ENCODE results near the gene NPL.

Gene NPL

DNA sequence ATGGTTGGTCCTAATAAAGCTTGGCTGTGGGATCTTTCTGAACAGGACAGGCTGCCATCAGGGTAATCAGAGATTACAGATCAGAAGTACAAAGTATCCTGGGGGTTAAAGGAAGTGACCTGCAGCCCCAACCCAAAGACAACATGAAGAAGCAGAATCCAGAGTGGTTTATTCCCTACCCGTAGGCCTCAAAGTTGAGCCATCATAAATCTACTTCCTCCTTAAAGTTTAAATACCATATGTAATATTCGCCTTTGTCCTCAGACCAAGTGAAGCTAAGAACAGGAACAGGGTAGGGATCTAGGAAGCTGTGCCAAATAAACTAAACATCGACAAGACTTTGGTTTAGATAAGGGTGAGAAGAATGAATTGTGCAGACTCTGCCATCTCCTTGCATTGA is 33.6 kb downstream of the NPL start:
- intact Hi-C loops (cut with DNase I; ENCODE audit: low total_unique reads), result no loop called here
- Histone ChIP-seq H3K36me3 (peaks cover 1 to 8% (median 7%) of the 10 kb centered on the region in 3 donors), H3K27me3 (no peaks in the 10 kb centered on the region)

DNA sequence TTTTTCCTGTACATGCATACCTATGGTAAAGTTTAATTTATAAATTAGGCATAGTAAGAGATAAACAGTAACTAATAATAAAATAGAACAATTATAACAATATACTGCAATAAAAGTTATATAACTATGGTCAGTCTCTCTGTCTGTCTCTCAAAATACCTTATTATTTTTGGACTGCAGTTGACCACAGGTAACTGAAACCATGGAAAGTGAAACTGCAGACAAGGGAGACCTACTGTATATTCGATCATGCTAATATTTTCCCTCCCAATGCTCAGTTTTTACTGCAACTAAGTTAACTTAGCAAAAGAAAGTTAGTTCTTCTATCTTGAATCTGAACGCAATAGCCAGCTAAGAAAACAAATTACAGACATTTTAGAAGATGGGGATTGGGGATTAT is 37.3 kb downstream of the NPL start:
- H3K27ac ChIP-seq, result no peak overlapping the region
- intact Hi-C loops (cut with DNase I; ENCODE audit: low total_unique reads), result no loop called here
- H3K4me1 ChIP-seq, result no peaks in the 10 kb centered on the region
- H3K9me3 ChIP-seq, result no peaks in the 10 kb centered on the region
- TF ChIP-seq, protein P1, sequence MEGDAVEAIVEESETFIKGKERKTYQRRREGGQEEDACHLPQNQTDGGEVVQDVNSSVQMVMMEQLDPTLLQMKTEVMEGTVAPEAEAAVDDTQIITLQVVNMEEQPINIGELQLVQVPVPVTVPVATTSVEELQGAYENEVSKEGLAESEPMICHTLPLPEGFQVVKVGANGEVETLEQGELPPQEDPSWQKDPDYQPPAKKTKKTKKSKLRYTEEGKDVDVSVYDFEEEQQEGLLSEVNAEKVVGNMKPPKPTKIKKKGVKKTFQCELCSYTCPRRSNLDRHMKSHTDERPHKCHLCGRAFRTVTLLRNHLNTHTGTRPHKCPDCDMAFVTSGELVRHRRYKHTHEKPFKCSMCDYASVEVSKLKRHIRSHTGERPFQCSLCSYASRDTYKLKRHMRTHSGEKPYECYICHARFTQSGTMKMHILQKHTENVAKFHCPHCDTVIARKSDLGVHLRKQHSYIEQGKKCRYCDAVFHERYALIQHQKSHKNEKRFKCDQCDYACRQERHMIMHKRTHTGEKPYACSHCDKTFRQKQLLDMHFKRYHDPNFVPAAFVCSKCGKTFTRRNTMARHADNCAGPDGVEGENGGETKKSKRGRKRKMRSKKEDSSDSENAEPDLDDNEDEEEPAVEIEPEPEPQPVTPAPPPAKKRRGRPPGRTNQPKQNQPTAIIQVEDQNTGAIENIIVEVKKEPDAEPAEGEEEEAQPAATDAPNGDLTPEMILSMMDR (IDR thresholded peaks at IDR 0.05), result no peak
- no peak overlapping the region for H3K4me3 ChIP-seq
- no peak for DNase-seq
- no peaks in the 10 kb centered on the region for H3K36me3 ChIP-seq
- H3K27me3 ChIP-seq, result no peaks in the 10 kb centered on the region

More for the DNA sequence above, 33.6 kb downstream of the NPL start:
- H3K9me3 ChIP-seq, result no peaks in the 10 kb centered on the region
- DNase-seq, result no peak
- TF ChIP-seq, protein P1 (IDR thresholded peaks at IDR 0.05), result no peak
- H3K27ac ChIP-seq, result no peak overlapping the region
- H3K4me3 ChIP-seq, result no peak overlapping the region
- H3K4me1 ChIP-seq, result no peaks in the 10 kb centered on the region

DNA sequence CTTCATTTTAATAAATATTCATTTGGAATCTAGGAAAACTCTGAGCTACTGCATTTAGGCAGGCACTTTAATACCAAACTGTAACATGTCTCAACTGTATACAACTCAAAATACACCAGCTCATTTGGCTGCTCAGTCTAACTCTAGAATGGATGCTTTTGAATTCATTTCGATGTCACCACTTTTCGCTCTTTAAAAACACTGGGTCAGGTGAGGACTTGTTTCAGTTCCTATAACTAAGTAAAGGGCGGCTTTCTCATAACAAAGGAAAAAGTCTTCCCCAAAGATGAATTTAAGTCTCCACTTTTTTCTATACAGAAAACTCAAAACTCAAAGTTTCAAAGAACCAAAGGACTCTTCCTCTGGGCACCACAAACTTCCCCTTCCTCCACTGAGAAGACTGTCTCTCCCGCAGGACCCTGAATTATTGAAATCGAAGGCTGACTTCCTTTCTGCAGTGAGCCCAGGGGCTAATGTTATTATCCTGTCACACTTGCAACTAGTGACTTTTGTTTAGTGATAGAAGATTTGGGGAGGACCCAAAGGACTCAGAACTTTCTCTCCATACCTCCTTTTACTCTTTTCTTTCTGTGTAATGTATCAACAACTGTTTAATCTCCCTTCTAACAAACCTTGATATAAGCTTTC is 39.8 kb downstream of the NPL start:
- H3K4me1 ChIP-seq, result no peaks in the 10 kb centered on the region
- H3K27ac ChIP-seq, result no peak overlapping the region
- TF ChIP-seq, protein P1 (IDR thresholded peaks at IDR 0.05), result no peak
- no peaks in the 10 kb centered on the region for H3K27me3 ChIP-seq
- H3K9me3 ChIP-seq, result no peaks in the 10 kb centered on the region
- intact Hi-C loops (cut with DNase I; ENCODE audit: low total_unique reads), result no loop called here
- no peak for DNase-seq
- no peak overlapping the region for H3K4me3 ChIP-seq
- no peaks in the 10 kb centered on the region for H3K36me3 ChIP-seq

DNA sequence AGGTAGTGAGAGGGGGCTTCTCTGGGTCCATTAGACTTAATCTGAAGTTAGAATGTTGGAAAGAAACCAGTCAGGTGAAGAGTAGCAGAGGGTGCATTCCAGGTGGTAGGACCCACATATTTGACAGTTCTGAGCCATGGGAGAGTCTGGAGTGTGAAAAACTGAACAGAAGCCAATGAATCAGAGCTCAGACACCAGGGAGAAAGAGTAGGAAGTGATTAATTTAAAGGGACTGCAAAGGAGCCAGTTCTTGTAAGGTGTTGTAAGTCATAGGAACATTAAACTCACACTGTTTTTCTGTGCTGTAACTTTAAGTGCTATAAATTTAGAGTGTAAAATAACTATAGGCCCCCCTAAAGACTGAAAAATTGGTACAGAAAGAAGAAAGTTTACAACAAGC is 43.7 kb downstream of the NPL start:
- TF ChIP-seq, protein P1 (IDR thresholded peaks at IDR 0.05), result no peak
- H3K27me3 ChIP-seq, result no peaks in the 10 kb centered on the region
- H3K27ac ChIP-seq, result no peak overlapping the region
- no peaks in the 10 kb centered on the region for H3K36me3 ChIP-seq
- H3K4me1 ChIP-seq, result peaks cover 0 to under 1% (median 0%) of the 10 kb centered on the region in 4 donors
- intact Hi-C loops (cut with DNase I; ENCODE audit: low total_unique reads), result no loop called here
- no peaks in the 10 kb centered on the region for H3K9me3 ChIP-seq
- no peak overlapping the region for H3K4me3 ChIP-seq
- DNase-seq, result no peak

DNA sequence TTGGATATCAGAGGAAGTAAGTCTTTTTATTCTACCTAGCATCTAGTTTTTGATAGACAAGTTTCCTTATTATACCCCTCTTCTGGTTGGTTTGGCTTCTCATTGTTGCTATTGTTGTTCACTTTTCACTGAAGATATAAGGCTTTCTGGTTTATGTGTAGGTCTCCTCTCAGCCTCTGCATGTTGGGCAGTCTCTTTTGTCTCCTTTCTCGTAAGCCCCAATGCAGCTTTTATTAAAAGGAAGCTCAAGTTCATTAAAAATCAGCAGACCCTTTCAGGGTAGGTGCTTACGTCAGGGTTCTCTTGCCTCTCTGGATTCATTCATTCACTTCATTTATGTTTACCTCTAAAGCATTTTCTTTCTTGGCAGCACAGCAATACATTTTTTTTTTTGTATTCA is 44.8 kb downstream of the NPL start:
- Histone ChIP-seq H3K27ac (no peak overlapping the region), H3K27me3 (no peaks in the 10 kb centered on the region), H3K36me3 (no peaks in the 10 kb centered on the region), H3K4me3 (no peak overlapping the region), H3K9me3 (no peaks in the 10 kb centered on the region), H3K4me1 (peaks cover 0 to 6% (median 3%) of the 10 kb centered on the region in 4 donors)
- no peak for DNase-seq
- intact Hi-C loops (cut with DNase I; ENCODE audit: low total_unique reads), result no loop called here
- TF ChIP-seq, protein P1 (IDR thresholded peaks at IDR 0.05), result no peak

DNA sequence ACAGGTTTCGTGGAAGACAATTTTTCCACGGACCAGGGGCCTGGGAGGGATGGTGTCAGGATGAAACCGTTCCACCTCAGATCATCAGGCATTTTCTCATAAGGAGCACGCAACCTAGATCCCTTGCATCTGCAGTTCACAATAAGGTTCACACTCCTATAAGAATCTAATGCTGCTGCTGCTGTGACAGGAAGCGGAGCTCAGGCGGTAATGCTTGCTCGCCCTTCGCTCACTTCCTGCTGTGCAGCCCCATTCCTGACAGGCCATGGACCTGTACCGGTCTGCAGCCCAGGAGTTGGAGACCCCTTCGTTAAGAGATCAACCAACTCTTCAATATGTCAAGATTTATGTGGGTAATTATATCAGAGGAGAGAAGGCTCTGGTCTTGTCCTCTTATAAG is 46.2 kb downstream of the NPL start:
- TF ChIP-seq, protein P1 (IDR thresholded peaks at IDR 0.05), result no peak
- Histone ChIP-seq H3K27me3 (no peaks in the 10 kb centered on the region), H3K4me1 (peaks cover 0 to 12% (median 7%) of the 10 kb centered on the region in 4 donors), H3K9me3 (no peaks in the 10 kb centered on the region), H3K27ac (no peak overlapping the region), H3K4me3 (no peak overlapping the region), H3K36me3 (no peaks in the 10 kb centered on the region)
- intact Hi-C loops (cut with DNase I; ENCODE audit: low total_unique reads), result no loop called here
- no peak for DNase-seq

All from tibial artery (tissue), 4 donors.